ENCODE data around the gene CDK5. TPM values are rescaled to one million over a fixed set of nuclear protein-coding genes. Genes with fewer than 3 reads are reported as not detected.

Gene CDK5
- total and polyA plus RNA-seq, 9 of the 15 experiments (the other 6 are each of a cell fraction or from before 2014, with no cell fraction given): 3.2 to 38.0 (median 27.5) TPM

DNA sequence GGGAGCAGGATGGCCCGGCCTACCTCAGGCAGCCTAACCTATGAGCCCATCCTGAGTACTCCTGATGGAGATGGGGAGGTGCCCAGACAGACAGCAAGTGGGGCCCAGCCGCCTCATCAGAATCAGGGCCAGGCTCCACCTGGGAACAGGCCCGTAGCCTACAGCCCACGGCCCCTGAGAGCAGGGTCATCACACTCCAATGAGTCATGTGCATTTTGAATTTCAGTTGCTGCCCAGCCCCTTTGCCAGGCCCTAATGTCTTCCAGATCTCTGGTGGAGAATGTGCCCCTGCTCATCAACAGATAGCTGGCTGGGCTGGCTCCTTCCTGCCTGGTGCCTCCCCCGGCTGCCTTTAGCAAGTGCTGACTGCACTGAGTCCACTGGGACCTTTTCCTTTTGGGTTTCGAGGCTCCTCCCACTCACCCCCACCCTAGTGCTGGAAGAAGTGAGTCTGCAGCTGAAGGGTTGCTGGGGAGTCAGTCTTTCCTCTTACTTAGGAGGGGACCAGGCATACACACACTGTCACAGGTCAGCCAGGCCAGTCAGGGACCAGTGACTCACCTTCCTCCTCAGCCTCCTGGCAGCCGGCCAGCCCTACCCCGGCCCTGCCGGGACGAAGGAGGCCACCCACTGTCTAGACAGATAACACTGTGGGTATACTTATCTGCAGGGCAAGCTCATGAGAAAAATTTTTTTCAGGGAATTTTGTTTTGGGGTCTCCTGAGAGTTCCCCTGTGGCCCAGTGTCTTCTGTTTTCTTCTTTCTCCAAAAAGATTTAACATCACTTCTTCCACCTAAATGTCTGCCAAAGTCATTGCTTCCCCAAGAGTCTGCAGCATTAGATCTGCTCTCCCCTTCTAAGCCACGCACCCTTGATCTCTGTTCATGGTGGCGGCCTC is 18.5 kb downstream of the CDK5 start (continued):
- TF ChIP-seq, protein P1, sequence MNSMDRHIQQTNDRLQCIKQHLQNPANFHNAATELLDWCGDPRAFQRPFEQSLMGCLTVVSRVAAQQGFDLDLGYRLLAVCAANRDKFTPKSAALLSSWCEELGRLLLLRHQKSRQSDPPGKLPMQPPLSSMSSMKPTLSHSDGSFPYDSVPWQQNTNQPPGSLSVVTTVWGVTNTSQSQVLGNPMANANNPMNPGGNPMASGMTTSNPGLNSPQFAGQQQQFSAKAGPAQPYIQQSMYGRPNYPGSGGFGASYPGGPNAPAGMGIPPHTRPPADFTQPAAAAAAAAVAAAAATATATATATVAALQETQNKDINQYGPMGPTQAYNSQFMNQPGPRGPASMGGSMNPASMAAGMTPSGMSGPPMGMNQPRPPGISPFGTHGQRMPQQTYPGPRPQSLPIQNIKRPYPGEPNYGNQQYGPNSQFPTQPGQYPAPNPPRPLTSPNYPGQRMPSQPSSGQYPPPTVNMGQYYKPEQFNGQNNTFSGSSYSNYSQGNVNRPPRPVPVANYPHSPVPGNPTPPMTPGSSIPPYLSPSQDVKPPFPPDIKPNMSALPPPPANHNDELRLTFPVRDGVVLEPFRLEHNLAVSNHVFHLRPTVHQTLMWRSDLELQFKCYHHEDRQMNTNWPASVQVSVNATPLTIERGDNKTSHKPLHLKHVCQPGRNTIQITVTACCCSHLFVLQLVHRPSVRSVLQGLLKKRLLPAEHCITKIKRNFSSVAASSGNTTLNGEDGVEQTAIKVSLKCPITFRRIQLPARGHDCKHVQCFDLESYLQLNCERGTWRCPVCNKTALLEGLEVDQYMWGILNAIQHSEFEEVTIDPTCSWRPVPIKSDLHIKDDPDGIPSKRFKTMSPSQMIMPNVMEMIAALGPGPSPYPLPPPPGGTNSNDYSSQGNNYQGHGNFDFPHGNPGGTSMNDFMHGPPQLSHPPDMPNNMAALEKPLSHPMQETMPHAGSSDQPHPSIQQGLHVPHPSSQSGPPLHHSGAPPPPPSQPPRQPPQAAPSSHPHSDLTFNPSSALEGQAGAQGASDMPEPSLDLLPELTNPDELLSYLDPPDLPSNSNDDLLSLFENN (IDR thresholded peaks at IDR 0.05; ENCODE audit: low read depth in 2 of 2, low read length in 2 of 2): peak in 1 of 2 experiments; percentile 82; a peak in 1 of 4 replicates
- 0 out of 2 replicates have a peak, but pooled peaks have one; percentile 19 for TF ChIP-seq ZNF41 (CRISPR knock-in tag; conservative IDR thresholded peaks at IDR 0.05)
- TF ChIP-seq ESRRA (IDR thresholded peaks at IDR 0.05; ENCODE audit: borderline replicate concordance, low read depth): peak; percentile 66; the same call in 1 of the 2 replicates
- no peak for TF ChIP-seq ILK (tag; IDR thresholded peaks at IDR 0.05; ENCODE audit: borderline replicate concordance, low read depth)
- TF ChIP-seq NFIC (IDR thresholded peaks at IDR 0.05): peak; percentile 100
- TF ChIP-seq PHF8 (IDR thresholded peaks at IDR 0.05; ENCODE audit: borderline replicate concordance, low read length): peak; percentile 36; the same call in 1 of the 2 replicates
- TF ChIP-seq, protein P2, sequence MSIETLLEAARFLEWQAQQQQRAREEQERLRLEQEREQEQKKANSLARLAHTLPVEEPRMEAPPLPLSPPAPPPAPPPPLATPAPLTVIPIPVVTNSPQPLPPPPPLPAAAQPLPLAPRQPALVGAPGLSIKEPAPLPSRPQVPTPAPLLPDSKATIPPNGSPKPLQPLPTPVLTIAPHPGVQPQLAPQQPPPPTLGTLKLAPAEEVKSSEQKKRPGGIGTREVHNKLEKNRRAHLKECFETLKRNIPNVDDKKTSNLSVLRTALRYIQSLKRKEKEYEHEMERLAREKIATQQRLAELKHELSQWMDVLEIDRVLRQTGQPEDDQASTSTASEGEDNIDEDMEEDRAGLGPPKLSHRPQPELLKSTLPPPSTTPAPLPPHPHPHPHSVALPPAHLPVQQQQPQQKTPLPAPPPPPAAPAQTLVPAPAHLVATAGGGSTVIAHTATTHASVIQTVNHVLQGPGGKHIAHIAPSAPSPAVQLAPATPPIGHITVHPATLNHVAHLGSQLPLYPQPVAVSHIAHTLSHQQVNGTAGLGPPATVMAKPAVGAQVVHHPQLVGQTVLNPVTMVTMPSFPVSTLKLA (conservative IDR thresholded peaks at IDR 0.05): peak in 1 of 2 experiments; percentile 85; a peak in 2 of 4 replicates
- no peak for TF ChIP-seq SNIP1 (IDR thresholded peaks at IDR 0.05; ENCODE audit: low read depth)
- TF ChIP-seq, protein P3, sequence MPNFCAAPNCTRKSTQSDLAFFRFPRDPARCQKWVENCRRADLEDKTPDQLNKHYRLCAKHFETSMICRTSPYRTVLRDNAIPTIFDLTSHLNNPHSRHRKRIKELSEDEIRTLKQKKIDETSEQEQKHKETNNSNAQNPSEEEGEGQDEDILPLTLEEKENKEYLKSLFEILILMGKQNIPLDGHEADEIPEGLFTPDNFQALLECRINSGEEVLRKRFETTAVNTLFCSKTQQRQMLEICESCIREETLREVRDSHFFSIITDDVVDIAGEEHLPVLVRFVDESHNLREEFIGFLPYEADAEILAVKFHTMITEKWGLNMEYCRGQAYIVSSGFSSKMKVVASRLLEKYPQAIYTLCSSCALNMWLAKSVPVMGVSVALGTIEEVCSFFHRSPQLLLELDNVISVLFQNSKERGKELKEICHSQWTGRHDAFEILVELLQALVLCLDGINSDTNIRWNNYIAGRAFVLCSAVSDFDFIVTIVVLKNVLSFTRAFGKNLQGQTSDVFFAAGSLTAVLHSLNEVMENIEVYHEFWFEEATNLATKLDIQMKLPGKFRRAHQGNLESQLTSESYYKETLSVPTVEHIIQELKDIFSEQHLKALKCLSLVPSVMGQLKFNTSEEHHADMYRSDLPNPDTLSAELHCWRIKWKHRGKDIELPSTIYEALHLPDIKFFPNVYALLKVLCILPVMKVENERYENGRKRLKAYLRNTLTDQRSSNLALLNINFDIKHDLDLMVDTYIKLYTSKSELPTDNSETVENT (CRISPR knock-in tag; IDR thresholded peaks at IDR 0.05): peak; percentile 63
- TF ChIP-seq MCM7 (IDR thresholded peaks at IDR 0.05): no peak
- peak; percentile 31; the same call in 1 of the 2 replicates for TF ChIP-seq JUNB (CRISPR knock-in tag; conservative IDR thresholded peaks at IDR 0.05)
- peak; percentile 36; the same call in 1 of the 2 replicates for TF ChIP-seq ZSCAN32 (CRISPR knock-in tag; IDR thresholded peaks at IDR 0.05)
- TF ChIP-seq MEIS2 (IDR thresholded peaks at IDR 0.05; ENCODE audit: partially characterized antibody): peak; percentile 67
- peak; percentile 48; the same call in 1 of the 2 replicates for TF ChIP-seq SUPT5H (IDR thresholded peaks at IDR 0.05)
- TF ChIP-seq, protein P4, sequence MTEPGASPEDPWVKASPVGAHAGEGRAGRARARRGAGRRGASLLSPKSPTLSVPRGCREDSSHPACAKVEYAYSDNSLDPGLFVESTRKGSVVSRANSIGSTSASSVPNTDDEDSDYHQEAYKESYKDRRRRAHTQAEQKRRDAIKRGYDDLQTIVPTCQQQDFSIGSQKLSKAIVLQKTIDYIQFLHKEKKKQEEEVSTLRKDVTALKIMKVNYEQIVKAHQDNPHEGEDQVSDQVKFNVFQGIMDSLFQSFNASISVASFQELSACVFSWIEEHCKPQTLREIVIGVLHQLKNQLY (CRISPR knock-in tag; conservative IDR thresholded peaks at IDR 0.05): no peak

Data from K562 (cell line).